Muscle of leg (tissue), 11 donors: ENCODE measurements around the gene PNMT. TPM values are rescaled to one million over a fixed set of nuclear protein-coding genes. Genes with fewer than 3 reads are reported as not detected.
A peak's percentile ranks its signal among the peaks of the same experiment; 100 is the strongest.

Source experiments
- DNase-seq: peaks from one replicate; pipeline ENCODE4 v3.0.0; 2013
- H3K27ac ChIP-seq: one replicate; pipeline ENCODE4 v1.5.1; 2013; ENCODE audit warnings: mild to moderate bottlenecking, low read length, control low read depth
- H3K27me3 ChIP-seq: one replicate; pipeline ENCODE4 v1.6.1; 2013; ENCODE audit warnings: low read length; ENCODE audit not compliant: control insufficient read depth, insufficient read depth
- H3K36me3 ChIP-seq: one replicate; pipeline ENCODE4 v1.6.1; 2013; ENCODE audit warnings: low read length; ENCODE audit not compliant: control insufficient read depth, insufficient read depth
- H3K4me1 ChIP-seq: one replicate; pipeline ENCODE4 v1.6.1; 2013; ENCODE audit warnings: low read length; ENCODE audit not compliant: control insufficient read depth, insufficient read depth
- H3K4me3 ChIP-seq: one replicate; pipeline ENCODE4 v1.5.1; 2013; ENCODE audit warnings: low read length, control low read depth
- H3K9me3 ChIP-seq: replicated peaks from 2 replicates; pipeline ENCODE4 v1.6.1; 2013; ENCODE audit warnings: low read depth, low read length; ENCODE audit not compliant: control insufficient read depth
- WGBS: methylation state at CpG from one replicate; pipeline ENCODE4 v1.1.5; 2013; ENCODE audit warnings: missing lambda C conversion rate; ENCODE audit not compliant: insufficient coverage; 5-methylcytosine and 5-hydroxymethylcytosine counted together
- polyA plus RNA-seq, 8 donors: library from polyadenylated mRNA; unstranded; fragments of 120-200 nt; gene quantifications; one replicate each; pipeline versions ENCODE4 v1.2.1 to v1.2.3, GENCODE V29; 2013; ENCODE audit warnings: inconsistent platforms in 1 of 8, low replicate concordance in 1 of 8; ENCODE audit not compliant: insufficient read length in 8 of 8, insufficient read depth in 1 of 8
- total RNA-seq: library from RNA; stranded (reverse); fragments of 120-200 nt; gene quantifications from one replicate; pipeline ENCODE4 v1.2.4, GENCODE V29; 2013

PNMT gene
- total and polyA plus RNA-seq, 9 donors: 1.7 to 6.6 (median 3.4) TPM

DNA sequence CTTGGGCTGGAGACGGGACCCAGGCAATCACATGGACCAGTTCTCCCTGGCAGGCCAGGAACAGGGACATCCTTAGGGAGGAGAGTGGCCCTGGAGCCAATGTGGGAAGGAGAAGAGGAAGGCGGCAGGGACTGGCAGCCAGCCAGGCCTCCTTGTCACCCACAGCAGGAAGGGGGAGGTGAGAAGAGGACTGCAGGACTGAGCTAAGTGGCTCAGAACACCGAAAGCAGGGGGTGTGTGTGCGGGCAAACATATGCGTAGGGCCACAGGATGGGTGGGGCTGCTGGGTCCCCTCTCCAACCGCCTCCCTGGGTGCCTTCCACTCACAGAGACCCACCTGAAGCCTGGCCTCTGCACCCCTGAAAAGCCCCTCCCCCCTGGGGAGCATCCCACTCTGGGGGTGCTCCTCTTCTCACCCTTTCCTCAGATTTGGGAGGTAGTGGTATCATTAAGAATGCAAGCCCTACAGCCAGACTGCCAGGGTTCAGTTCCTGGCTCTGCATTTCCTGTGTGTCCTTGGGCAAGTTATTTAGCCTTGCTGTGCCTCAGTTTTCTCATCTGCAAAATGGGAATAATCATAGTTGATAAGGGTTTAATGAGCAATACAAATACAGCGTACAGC, 8.1 kb downstream of the PNMT start:
- Histone ChIP-seq H3K9me3 (no peaks in the 10 kb centered on the region), H3K4me1 (peaks cover 73% of the 10 kb centered on the region), H3K4me3 (no peak overlapping the region), H3K27ac (peak overlapping the region; percentile 90), H3K36me3 (peaks cover 12% of the 10 kb centered on the region), H3K27me3 (peaks cover 4% of the 10 kb centered on the region)
- WGBS: 66% methylated on average over 3 of the region's 7 CpGs
- no peak for DNase-seq

DNA sequence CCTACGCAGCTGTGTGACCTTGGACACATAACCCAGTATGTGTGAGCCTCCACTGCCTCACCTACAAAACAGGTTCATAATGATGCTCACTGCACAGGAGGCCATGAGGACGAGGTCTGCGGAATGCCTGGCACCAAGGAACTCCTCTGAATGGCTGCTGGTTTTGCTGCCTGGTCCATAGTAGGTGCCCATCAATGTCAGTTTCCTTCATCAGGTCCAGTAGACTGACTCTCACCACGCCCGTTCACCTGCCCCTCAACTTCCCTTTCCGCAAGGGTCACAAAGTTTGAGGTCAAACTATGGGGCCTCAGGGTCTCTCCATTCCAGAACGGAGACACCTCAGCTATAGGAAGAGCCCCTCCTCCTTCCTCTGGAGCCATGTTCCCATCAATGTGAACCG, 8.8 kb downstream of the PNMT start:
- peaks cover 12% of the 10 kb centered on the region for H3K36me3 ChIP-seq
- H3K27me3 ChIP-seq: no peaks in the 10 kb centered on the region
- WGBS: 75% methylated on average over 6 of the region's 8 CpGs
- peak overlapping the region; percentile 90 for H3K27ac ChIP-seq
- peaks cover 65% of the 10 kb centered on the region for H3K4me1 ChIP-seq
- no peak for DNase-seq
- H3K9me3 ChIP-seq: no peaks in the 10 kb centered on the region
- no peak overlapping the region for H3K4me3 ChIP-seq

DNA sequence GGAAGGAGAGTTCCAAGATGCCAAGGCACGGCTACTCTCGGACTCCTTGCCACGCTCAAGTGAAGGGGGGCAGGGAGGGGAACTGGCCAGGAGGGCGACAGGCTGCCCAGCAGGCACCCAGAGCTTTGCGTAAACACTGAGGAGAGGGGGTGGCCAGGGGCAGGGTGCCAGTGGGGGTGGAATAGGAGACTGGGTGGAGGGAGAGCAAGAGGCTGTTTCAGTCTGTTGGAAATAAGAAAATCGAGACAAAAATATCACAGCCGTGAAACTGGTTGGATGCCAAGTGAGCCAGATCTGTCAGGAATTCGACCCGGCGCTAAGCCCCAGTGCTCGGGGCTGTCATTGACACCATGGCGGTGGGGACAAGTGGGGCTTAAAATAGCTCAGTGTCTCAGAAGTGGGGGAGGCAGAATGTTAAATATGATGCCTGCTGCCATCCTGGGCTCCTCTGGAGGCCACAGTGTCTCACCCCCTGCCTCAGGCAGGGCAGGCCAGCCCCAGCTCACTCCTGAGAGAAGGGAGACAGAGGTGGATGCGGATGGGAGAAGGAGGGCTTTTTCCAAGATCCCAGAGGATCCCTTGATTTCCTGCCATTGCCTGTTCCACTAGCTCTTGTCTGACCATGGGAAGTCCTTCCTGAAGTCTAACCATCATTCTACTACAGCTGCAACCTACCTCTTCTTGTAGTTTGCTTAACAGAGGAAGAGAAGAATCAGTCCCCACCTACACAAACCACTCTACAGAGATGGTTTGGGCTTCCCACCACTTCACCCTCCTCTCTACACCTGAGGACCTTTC, 9.5 kb downstream of the PNMT start:
- Histone ChIP-seq H3K4me3 (no peak overlapping the region), H3K9me3 (no peaks in the 10 kb centered on the region), H3K27ac (peak overlapping the region; percentile 90), H3K27me3 (no peaks in the 10 kb centered on the region), H3K36me3 (peaks cover 15% of the 10 kb centered on the region), H3K4me1 (peaks cover 63% of the 10 kb centered on the region)
- WGBS: 46% methylated on average over 11 of the region's 13 CpGs
- DNase-seq: peak; percentile 79

DNA sequence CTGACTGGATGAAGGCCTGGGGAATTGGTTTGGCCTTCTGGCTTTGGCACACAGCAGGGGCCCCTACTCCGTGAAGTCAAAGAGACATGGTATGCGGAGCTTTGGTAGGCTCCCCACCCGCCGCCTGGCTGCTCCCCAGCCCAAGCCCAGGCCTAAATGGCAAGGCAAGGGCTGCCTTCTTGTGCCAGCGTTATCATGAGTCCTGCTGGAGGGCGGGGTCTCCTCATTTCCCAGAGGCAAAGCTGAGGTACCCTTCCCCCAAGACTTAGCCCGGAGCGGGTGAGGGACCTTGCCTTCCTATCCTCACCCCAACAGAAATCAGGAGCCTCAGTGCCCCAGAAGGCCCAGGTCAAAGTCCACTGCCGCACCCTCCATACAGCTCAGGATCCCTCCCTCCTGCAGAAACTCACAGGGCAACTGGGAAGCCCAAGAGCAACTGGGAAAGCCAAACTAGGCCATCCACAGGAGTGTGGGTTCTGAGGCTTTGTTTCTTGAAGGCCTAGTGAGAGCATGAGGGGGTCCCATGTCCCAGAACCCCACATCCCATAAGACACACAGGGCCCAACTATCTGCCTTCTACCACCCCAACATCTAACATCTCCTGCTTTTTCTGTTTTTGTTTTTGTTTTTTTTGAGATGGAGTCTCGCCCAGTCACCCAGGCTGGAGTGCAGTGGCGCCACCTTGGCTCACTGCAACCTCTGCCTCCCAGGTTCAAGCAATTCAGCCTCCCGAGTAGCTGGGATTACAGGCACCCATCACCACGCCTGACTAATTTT, 10.3 kb downstream of the PNMT start:
- 72% methylated on average over 6 of the region's 13 CpGs for WGBS
- Histone ChIP-seq H3K27me3 (no peaks in the 10 kb centered on the region), H3K4me3 (no peak overlapping the region), H3K4me1 (peaks cover 63% of the 10 kb centered on the region), H3K27ac (peak overlapping the region; percentile 90), H3K9me3 (no peaks in the 10 kb centered on the region), H3K36me3 (peaks cover 20% of the 10 kb centered on the region)
- no peak for DNase-seq

DNA sequence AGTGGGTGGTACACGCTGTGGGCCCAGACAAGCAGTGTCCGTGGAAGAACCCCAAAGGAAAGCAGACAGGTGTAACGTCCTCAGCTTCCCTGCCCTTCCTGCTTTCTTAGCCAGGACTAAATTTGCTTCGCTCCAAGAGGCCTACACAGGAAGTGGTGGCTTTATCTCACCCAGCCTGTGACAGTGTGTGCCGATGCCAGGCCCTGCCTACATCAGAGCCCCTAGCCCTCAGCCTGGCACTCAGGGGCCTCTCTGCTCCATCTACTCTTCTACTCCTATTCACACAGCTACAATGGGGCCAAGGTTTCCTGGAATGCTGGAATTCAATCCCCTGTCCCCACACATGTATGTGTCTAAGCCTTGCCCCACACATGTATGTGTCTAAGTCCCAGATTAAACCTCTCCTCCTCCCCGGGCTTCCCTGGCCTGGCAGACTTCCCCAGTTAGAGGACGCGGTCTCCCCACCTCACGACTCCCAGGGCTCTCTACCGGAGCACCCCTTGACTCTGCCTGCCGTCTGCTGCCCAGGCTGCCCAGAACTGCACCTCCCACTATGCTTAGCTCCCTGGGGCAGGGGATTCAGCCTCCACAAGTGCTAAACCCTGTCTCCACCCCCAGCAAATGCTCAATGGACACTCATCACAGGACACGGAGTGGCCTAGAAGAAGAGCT, 11.4 kb downstream of the PNMT start:
- DNase-seq: no peak
- Histone ChIP-seq H3K36me3 (peaks cover 29% of the 10 kb centered on the region), H3K27me3 (no peaks in the 10 kb centered on the region), H3K4me3 (no peak overlapping the region), H3K27ac (peak overlapping the region; percentile 64), H3K4me1 (peaks cover 59% of the 10 kb centered on the region), H3K9me3 (no peaks in the 10 kb centered on the region)
- 63% methylated on average over 11 of the region's 12 CpGs for WGBS

DNA sequence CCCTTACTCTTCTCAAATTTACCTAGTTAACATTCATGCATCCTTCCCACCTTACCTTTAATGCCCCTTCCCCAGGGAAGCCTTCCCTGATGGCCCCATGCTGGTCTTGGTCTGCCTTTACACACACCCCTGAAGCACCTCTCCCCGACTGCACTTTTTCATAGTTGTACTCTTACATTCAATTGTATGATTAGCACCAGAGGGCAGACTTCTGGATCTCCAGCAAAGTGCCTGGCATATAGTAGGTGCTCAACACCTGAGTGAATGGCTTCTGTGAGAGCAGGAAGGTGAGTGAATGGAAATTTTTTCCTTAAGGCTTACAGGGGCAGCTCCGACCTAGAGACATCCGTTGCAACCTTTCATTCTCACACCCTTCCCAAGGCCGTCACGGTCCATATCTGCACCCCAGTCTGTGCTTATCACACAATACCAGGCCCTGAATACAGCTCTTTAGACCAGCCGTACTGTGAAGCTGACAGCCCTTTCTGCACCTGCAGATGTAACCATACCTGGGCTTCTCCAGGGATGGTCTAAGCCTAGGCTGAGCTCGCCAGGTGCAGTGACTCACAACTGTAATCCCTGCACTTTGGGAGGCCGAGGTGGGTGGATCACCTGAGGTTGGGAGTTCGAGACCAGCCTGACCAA, 15.2 kb downstream of the PNMT start:
- DNase-seq: no peak
- WGBS: 87% methylated on average over 3 of the region's 9 CpGs

DNA sequence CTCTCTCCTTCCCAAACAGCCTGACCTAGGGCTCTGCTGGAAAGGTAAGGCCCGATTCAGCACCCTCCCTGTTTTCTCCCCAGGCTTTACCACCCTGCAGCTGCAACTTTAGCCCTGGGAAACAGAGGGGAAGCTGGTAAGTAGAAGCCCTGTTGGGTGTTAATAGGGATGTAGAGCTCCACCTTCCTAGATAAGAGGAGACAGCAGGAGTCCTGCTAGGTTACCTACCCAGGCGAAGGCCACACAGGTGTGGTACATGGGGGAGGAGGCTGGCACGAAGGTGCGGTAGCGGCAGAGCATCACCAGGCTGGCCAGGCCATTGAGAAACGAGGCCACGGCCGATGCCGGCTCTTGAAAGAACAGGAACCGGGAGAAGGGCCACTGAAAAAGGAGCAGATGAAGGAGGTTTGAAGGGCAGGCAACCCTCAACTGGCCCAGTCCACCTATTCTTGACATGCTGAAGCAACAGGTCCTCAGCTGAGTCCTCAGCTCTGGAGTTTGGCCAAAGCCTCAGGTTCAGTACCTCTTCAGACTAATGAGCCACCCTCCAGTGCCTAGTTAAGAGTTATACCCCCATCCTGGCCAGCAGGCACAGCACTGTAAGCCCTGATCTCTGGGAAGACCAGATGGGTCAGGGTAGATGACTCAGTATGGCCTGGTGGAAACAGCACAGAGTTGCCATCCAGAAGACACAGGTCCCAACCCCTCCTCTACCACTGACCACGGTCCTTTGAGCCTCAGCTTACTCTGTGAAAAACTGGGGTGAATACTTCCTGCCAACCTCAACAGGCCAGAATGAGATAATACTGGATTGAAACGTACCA, 16.3 kb downstream of the PNMT start:
- peaks cover 2% of the 10 kb centered on the region for H3K27me3 ChIP-seq
- no peaks in the 10 kb centered on the region for H3K9me3 ChIP-seq
- peaks cover 29% of the 10 kb centered on the region for H3K4me1 ChIP-seq
- no peak overlapping the region for H3K27ac ChIP-seq
- no peak overlapping the region for H3K4me3 ChIP-seq
- WGBS: 95% methylated on average over 9 of the region's 12 CpGs
- peaks cover 28% of the 10 kb centered on the region for H3K36me3 ChIP-seq
- DNase-seq: no peak

More for the DNA sequence above, 15.2 kb downstream of the PNMT start:
- no peak overlapping the region for H3K27ac ChIP-seq
- no peaks in the 10 kb centered on the region for H3K27me3 ChIP-seq
- H3K9me3 ChIP-seq: no peaks in the 10 kb centered on the region
- H3K4me3 ChIP-seq: no peak overlapping the region
- peaks cover 34% of the 10 kb centered on the region for H3K4me1 ChIP-seq
- H3K36me3 ChIP-seq: peaks cover 28% of the 10 kb centered on the region

DNA sequence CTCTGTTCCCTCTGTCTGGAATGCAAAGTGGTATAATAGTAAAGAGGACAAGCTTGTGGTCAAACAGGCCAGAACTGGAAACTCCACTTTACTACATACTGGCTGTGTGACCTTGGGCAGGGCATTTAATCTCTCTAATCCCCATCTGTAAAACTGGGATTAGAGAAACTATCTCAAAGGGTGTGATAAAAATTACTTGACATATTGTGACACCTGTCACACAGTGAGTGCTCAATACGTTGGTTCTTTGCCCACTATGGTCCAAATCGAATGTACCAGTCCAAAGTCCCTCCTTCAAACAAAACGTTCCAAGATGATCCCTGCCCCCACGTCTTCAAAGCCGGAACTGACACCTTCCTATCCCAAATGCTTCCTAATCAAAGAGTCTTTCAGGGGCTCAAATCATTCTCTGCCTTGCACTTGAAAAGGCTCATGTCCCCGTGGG, 18.9 kb downstream of the PNMT start:
- Histone ChIP-seq H3K9me3 (no peaks in the 10 kb centered on the region), H3K4me3 (peak overlapping the region; percentile 86), H3K27me3 (peaks cover 2% of the 10 kb centered on the region), H3K4me1 (peaks cover 18% of the 10 kb centered on the region), H3K36me3 (peaks cover 28% of the 10 kb centered on the region), H3K27ac (peak overlapping the region; percentile 31)
- WGBS: 71% methylated on average over 6 of the region's 6 CpGs
- no peak for DNase-seq
